NCI-H1694 treated with DMSO at 0.1 percent for 48 hours (cell line): ENCODE results near the gene TPPP2.

Experiments
- DNase-seq: peaks from one replicate; lab custom pipeline; 2025; lab: John Stamatoyannopoulos, UW

The TPPP2 gene

GRCh38 chr14:21077672-21078071, 47.7 kb downstream of the TPPP2 start:
- DNase-seq = no peak

GRCh38 chr14:21078287-21078686, 48.3 kb downstream of the TPPP2 start:
- no peak for DNase-seq

- no peak for DNase-seq
Observed at GRCh38 chr14:21078726-21079125, 48.7 kb downstream of the TPPP2 start.

GRCh38 chr14:21081521-21082142, 51.6 kb downstream of the TPPP2 start:
- DNase-seq = no peak
